ENCODE measurements around the gene ATL3. TPM values are rescaled to one million over a fixed set of nuclear protein-coding genes. Genes with fewer than 3 reads are reported as not detected.

Gene ATL3
- total RNA-seq, 1 experiment from 2014 or later, result 32.3 TPM

- TF ChIP-seq CBX3 (IDR thresholded peaks at IDR 0.05; ENCODE audit: low read depth), result no peak
- no peak for TF ChIP-seq FOSL1 (IDR thresholded peaks at IDR 0.05; ENCODE audit: low read depth)
- TF ChIP-seq EZH2 (IDR thresholded peaks at IDR 0.05), result no peak
- no peak for TF ChIP-seq EZH2phosphoT487 (IDR thresholded peaks at IDR 0.05; ENCODE audit: borderline replicate concordance)
- no peak for TF ChIP-seq ELF1 (IDR thresholded peaks at IDR 0.05; ENCODE audit: borderline replicate concordance, low read depth)
- no peak for TF ChIP-seq ZNF274 (IDR thresholded peaks at IDR 0.05; ENCODE audit: low read depth, low read length)
- no peak for TF ChIP-seq JUND (IDR thresholded peaks at IDR 0.05)
- TF ChIP-seq SIN3A (IDR thresholded peaks at IDR 0.05; ENCODE audit: low read depth), result no peak
- no peak for TF ChIP-seq ATF3 (IDR thresholded peaks at IDR 0.05)
- TF ChIP-seq POLR2AphosphoS5 (IDR thresholded peaks at IDR 0.05; ENCODE audit: low read depth, low read length), result no peak
- TF ChIP-seq ZBTB33 (IDR thresholded peaks at IDR 0.05; ENCODE audit: extremely low read depth, insufficient replicate concordance, low read length), result no peak
- Histone ChIP-seq H3K27me3 (ENCODE audit: insufficient read depth, low read length) (no peaks in the 10 kb centered on the region), H3K4me1 (ENCODE audit: control insufficient read depth in 1 of 2, insufficient read depth in 2 of 2, low read length in 2 of 2) (0 out of 4 replicates have a peak, but pooled peaks cover 0 to 3% of the 10 kb centered on the region in 2 experiments), H3K9me3 (ENCODE audit: control insufficient read depth in 1 of 2, insufficient read depth in 1 of 2, low read depth in 1 of 2, low read length in 2 of 2) (no peaks in the 10 kb centered on the region), H3K27ac (ENCODE audit: low read depth, low read length) (no peak overlapping the region), H3K4me2 (ENCODE audit: low read length) (no peak overlapping the region), H3K9ac (ENCODE audit: low read length) (no peak overlapping the region), H3K9me2 (ENCODE audit: insufficient read depth) (no peaks in the 10 kb centered on the region), H4K20me1 (ENCODE audit: insufficient read depth) (no peaks in the 10 kb centered on the region), H3K4me3 (replicated peaks in 1 of 2; ENCODE audit: low read depth in 1 of 2, low read length in 2 of 2) (no peak overlapping the region), H2AFZ (ENCODE audit: low read depth, low read length, poor library complexity, severe bottlenecking) (no peak overlapping the region), H3K79me2 (ENCODE audit: insufficient read depth, low read length) (peaks cover 32% of the 10 kb centered on the region), H3K36me3 (ENCODE audit: control insufficient read depth in 1 of 2, insufficient read depth in 2 of 2, low read length in 2 of 2) (no peaks in the 10 kb centered on the region)
- no TSS peak for BruUV-seq (replicated peaks)
- intact Hi-C loops (cut with micrococcal nuclease), result no loop called here
- CTCF ChIA-PET, result no interaction called here
- RAD21 ChIA-PET (ENCODE audit: low non-redundant PET in 1 of 2, low total read pairs in 2 of 2, uncharacterized antibody in 2 of 2, unreplicated experiment in 2 of 2), result no interaction called here
- DNase-seq (ENCODE audit: low read depth, low spot score) (no peak), ATAC-seq (no peak)
- POLR2A ChIA-PET, result no interaction called here
Observed at GRCh38 chr11:63719987-63720386, 48.8 kb upstream of the ATL3 start.
